Stimulated activated CD4-positive, alpha-beta T cell treated with anti-CD3 and anti-CD28 coated beads, Interleukin-15, amount 100 ng/mL, for 24 hours (primary cell): ENCODE measurements around the gene FGG.
"Not testable (repeated sequence)": the region's sequence is repeated elsewhere in the genome, so short reads cannot be mapped to it uniquely, and the experiment has no call there.

Experiments used
- DNase-seq: peaks from one replicate; pipeline ENCODE4 v3.0.0-alpha.2; 2020

The FGG gene

GRCh38 chr4:154609532-154609931 is 2.9 kb downstream of the FGG start:
- DNase-seq: no peak

DNA sequence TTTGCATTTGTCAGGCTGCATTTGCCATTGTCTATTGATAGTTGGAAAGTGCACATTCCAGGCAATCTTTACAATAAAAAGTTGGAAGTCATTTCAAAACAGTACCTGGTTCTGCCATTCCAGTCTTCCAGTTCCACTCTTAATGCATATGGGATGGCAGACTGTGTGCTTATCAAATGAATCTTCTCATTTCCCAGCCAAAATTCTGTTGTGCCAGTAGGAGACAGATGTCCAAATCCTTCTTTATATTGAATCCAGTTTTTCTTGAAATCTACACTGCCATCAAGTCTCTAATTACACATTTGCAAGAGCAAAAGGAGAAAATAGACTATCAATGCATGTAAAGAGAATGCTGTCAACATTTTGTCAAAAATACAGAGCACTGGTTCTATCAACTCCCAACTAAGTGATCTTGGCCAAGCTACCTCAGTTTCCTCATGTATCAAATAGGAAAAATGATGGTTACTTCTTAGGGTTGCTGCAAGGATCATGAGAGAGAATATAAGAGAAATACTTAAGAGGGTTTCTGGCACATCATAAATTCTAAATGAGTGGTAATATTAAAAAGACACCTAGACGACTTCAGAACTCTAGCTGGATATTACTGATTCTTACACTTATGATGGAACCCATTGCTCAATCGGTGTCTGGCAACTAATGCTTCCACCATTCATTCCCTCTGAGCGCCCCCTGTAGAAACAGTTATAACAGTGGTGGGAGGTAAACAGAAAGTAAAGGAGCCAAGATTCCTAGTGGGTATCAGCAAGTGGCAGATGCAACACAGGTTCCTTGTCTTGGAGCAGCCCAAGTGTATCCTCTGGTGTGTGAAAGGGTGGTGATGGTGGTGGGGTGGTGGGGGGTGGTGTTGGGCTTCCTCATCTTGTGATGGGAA is 3.8 kb downstream of the FGG start:
- DNase-seq: no peak

GRCh38 chr4:154606728-154607723 is 5.4 kb downstream of the FGG start:
- DNase-seq: no peak

GRCh38 chr4:154604696-154605200 is 7.7 kb downstream of the FGG start:
- no peak for DNase-seq

- DNase-seq: no peak
Measured at GRCh38 chr4:154603033-154603943, 9.2 kb downstream of the FGG start.

DNA sequence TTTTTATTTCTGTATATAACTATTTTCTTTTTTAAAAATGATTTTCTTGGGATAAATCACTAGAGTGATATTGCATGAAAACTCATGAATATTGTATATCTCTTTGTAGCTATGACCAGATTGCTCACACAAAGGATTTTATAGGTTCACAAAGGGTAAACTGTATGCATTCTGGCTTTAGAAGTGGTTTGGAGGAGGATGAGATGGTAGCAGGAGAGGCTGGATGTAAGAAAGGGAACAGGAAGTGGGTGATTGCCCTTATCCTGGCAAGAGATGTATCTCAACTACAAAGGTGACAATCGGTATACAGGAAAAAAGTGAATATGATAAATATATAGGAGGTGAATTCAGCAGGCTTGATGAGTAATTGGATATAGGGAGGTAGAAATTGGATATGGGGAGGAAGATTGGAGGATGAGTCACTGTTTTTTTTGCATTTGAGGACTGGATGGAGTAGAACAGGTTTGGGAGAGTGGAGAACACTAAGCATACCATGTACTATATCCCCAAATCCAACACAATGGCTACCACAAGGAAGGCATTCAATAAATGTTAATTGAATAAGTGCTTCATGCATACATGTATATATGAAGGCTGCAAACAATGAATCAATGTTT is 9.9 kb downstream of the FGG start:
- no peak for DNase-seq

GRCh38 chr4:154597798-154598774 is 14.4 kb downstream of the FGG start:
- DNase-seq: no peak

DNA sequence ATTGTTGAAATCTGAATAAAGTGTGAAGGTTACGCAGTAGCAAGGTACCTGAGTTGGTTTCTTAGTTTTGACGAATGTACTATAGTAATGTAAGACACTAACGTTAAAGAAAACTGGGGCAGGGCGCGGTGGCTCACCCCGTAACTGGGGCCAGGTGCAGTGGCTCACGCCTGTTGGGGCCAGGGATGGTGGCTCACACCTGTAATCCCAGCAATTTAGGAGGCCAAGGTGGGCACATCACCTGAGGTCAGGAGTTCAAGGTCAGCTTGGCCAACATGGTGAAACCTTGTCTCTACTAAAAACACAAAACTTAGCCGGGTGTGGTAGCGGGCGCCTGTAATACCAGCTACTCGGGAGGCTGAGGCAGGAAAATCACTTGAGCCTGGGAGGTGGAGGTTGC is 15.2 kb downstream of the FGG start:
- not testable (repeated sequence) for DNase-seq

GRCh38 chr4:154595807-154596206 is 16.6 kb downstream of the FGG start:
- no peak for DNase-seq

- DNase-seq: not testable (repeated sequence)
Measured at GRCh38 chr4:154594343-154594742, 18.1 kb downstream of the FGG start.

DNA sequence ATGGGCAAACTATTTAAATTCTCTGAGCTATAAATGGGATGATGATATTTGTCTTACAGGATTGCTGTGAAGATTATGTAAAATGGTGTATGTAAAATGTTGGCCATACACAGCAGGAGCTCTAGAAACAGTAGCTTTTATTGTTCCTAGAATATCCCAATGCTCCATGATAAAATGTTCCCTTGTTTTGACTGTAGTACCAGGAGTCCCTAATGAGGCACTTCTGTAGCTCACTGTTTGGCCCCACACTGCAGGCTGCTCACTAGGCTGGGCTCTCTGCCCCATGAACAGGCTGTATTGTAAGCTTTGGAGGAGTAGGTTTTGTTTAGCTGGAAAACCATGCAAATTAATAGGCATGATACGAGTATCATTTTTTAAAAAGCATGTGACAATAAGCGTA is 18.6 kb downstream of the FGG start:
- DNase-seq: no peak

GRCh38 chr4:154591890-154592289 is 20.6 kb downstream of the FGG start:
- no peak for DNase-seq

DNA sequence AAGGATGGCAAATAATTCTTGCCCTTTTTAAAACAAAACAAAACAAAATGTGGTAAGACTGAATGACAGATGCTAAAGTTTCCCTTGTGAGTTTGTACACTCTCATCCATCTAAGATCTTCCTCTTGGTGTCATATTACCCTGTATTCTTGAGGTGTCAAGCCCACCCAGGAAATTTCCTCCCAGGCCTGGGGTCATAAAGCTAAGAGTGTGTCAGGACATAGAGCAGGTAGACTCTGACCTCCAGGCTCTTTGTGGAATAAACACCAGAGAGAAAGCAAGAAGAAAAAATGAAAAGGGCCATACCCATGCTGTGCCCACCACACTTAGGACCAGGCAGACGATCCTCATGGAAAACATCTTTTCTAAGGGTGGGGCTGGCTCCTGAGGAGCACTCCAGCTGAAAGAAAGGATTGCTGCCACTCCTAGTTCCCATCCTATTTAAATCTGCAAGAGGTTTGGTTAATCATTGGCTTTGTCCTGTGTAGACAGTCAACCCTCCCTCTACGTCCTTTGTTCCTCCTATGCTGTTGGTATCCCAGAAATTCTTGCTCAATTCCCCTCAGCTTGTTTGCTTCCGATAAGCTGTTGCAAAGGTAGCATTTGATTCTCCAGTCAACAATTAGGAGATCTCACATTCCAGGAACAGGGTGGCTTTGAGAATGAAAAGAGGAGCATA is 22.0 kb downstream of the FGG start, which contains the start of gene FGA:
Gene FGA, minus strand, starts transcription at position 414 of the 678 bp plus-strand sequence. Its CDS starts 55 bp downstream, at position 359.
- DNase-seq: no peak

DNA sequence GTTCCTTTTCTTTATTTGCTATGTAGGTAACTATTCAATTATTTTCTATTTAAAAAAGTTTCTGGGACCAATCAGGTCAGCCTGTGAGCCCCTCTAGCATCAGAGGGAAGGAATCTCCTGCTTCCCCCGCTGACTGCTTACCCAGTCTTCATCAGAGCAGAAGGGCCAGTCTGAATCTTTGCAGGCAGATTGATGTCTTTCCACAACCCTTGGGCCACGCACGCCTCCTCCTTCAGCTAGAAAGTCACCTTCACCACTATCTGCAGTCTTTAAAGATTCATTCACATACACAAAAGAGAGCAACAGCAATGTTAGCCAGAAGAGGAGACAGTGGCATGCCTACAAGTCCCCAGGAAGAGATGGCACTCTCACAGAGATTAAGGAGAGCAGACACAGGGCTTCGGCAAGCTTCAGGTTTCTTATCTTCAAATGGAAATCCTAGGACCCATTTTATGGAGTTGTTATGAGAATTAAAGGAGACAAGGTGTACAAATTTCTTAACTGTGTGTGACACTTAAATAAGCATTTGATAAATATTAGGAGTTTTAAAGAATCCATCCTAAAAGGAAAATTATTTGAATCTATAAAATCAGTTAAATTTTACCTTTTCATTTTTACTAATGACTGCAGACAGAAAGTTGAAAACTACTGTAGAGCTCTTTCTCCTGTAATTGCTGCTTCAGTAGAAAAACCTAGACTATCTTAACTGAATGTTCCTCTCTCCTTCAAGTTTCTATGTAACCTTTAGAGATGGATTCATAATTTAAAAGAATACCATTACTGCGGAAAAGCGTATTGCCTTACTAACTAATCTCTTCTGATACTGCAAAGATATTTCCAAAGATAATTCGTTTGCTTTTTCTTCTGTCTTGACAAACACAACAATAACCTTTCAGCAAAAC is 22.9 kb downstream of the FGG start:
- DNase-seq: no peak

- no peak for DNase-seq
Measured at GRCh38 chr4:154588198-154588597, 24.3 kb downstream of the FGG start.

DNA sequence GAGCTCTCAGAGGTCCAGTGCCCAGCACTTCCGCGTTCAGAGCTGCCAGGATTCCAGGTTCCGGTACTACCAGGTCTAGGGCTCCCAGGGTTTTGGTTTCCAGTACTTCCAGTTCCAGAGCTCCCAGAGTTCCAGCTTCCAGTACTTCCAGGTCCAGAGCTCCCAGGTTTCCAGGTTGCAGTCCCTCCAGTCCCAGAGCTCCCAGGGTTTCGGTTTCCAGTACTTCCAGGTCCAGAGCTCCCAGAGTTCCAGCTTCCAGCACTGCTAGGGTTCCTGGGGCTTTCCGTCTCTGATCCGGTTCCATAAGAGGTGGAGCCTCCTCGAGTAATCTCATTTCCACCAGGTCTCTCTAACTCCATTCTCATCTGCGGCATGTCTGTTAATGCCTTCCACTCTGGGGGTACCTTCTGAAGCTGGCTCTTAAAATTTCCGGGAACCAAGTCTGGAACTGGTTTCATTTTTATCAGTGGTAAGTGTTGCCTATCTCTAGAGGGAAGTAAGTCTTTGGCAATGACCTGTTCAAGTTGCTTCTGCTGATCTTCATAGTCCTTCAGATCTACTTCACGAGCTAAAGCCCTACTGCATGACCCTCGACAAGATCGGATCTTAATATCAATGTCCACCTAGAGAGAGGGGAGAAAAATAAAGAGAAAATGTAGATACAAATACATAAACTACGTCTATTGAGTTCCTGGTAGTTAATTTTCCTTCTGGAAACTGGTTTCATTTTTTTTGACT is 26.0 kb downstream of the FGG start:
- no peak for DNase-seq

- DNase-seq: no peak
Measured at GRCh38 chr4:154585369-154586018, 27.0 kb downstream of the FGG start.
